ENCODE data around the gene ASZ1.

- no peak for TF ChIP-seq CTCF (IDR thresholded peaks at IDR 0.05)
- no peak for TF ChIP-seq POLR2A (IDR thresholded peaks at IDR 0.05; ENCODE audit: low read depth)
- TF ChIP-seq EP300 (IDR thresholded peaks at IDR 0.05), result no peak
- TF ChIP-seq POLR2AphosphoS5 (IDR thresholded peaks at IDR 0.05), result no peak
Measured at GRCh38 chr7:117349570-117349969, 77.7 kb downstream of the ASZ1 start.
